NCI-H2227 treated with DMSO at 0.1 percent for 48 hours (cell line): ENCODE results near the gene USP17L25.
"Not testable (repeated sequence)": the region's sequence is repeated elsewhere in the genome, so short reads cannot be mapped to it uniquely, and the experiment has no call there.

Source experiments
- DNase-seq: peaks from one replicate; lab custom pipeline; 2025; lab: John Stamatoyannopoulos, UW

USP17L25 gene

GRCh38 chr4:9329611-9330010 lies at the start of gene USP17L25:
Gene USP17L25, plus strand, starts transcription at chr4:9329911. Its CDS starts 0 bp downstream, at chr4:9329911.
- not testable (repeated sequence) for DNase-seq

- not testable (repeated sequence) for DNase-seq
Measured at GRCh38 chr4:9324191-9324590, 5.5 kb upstream of the USP17L25 start.

GRCh38 chr4:9324865-9325264 lies 4.8 kb upstream of the USP17L25 start, which contains the start of gene USP17L24:
Gene USP17L24, plus strand, starts transcription at chr4:9325165. Its CDS starts 0 bp downstream, at chr4:9325165.
- not testable (repeated sequence) for DNase-seq

GRCh38 chr4:9334358-9334757 lies 4.6 kb downstream of the USP17L25 start, which contains the start of gene USP17L26:
Gene USP17L26, plus strand, starts transcription at chr4:9334658. Its CDS starts 0 bp downstream, at chr4:9334658.
- not testable (repeated sequence) for DNase-seq

DNA sequence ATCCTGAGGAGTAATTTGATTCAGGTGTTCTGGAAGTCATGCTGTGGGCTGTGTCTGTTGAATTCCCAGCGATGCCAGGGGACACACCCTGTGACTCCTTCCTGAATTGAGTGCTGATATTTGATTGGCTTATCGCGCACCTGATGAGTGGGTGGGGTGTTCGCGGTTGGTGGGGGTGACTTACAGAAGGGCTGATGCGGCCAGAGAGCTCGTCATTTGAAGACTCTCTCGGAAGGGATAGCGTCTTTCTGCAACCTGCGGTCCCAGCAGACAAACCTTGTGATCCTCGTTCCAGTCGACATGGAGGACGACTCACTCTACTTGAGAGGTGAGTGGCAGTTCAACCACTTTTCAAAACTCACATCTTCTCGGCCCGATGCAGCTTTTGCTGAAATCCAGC lies 9.4 kb downstream of the USP17L25 start, which contains the start of gene USP17L5:
TSS of gene USP17L5 (plus strand) at position 301 of the 400 bp plus-strand sequence. CDS start at position 301, 0 bp downstream.
- DNase-seq = not testable (repeated sequence)

DNA sequence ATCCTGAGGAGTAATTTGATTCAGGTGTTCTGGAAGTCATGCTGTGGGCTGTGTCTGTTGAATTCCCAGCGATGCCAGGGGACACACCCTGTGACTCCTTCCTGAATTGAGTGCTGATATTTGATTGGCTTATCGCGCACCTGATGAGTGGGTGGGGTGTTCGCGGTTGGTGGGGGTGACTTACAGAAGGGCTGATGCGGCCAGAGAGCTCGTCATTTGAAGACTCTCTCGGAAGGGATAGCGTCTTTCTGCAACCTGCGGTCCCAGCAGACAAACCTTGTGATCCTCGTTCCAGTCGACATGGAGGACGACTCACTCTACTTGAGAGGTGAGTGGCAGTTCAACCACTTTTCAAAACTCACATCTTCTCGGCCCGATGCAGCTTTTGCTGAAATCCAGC lies 14.1 kb downstream of the USP17L25 start, which contains the start of gene USP17L27:
TSS of gene USP17L27 (plus strand) at position 301 of the 400 bp plus-strand sequence. CDS start at position 301, 0 bp downstream.
- not testable (repeated sequence) for DNase-seq

DNA sequence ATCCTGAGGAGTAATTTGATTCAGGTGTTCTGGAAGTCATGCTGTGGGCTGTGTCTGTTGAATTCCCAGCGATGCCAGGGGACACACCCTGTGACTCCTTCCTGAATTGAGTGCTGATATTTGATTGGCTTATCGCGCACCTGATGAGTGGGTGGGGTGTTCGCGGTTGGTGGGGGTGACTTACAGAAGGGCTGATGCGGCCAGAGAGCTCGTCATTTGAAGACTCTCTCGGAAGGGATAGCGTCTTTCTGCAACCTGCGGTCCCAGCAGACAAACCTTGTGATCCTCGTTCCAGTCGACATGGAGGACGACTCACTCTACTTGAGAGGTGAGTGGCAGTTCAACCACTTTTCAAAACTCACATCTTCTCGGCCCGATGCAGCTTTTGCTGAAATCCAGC lies 18.9 kb downstream of the USP17L25 start, which contains the start of gene USP17L28:
TSS of gene USP17L28 (plus strand) at position 301 of the 400 bp plus-strand sequence. CDS start at position 301, 0 bp downstream.
- not testable (repeated sequence) for DNase-seq

GRCh38 chr4:9350866-9351265 lies 21.2 kb downstream of the USP17L25 start:
- DNase-seq = not testable (repeated sequence)

DNA sequence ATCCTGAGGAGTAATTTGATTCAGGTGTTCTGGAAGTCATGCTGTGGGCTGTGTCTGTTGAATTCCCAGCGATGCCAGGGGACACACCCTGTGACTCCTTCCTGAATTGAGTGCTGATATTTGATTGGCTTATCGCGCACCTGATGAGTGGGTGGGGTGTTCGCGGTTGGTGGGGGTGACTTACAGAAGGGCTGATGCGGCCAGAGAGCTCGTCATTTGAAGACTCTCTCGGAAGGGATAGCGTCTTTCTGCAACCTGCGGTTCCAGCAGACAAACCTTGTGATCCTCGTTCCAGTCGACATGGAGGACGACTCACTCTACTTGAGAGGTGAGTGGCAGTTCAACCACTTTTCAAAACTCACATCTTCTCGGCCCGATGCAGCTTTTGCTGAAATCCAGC lies 23.6 kb downstream of the USP17L25 start, which contains the start of gene USP17L29:
TSS of gene USP17L29 (plus strand) at position 301 of the 400 bp plus-strand sequence. CDS start at position 301, 0 bp downstream.
- not testable (repeated sequence) for DNase-seq

GRCh38 chr4:9362829-9363228 lies 33.1 kb downstream of the USP17L25 start, which contains the start of gene USP17L30:
Gene USP17L30, plus strand, starts transcription at chr4:9363129. Its CDS starts 0 bp downstream, at chr4:9363129.
- DNase-seq = not testable (repeated sequence)

DNA sequence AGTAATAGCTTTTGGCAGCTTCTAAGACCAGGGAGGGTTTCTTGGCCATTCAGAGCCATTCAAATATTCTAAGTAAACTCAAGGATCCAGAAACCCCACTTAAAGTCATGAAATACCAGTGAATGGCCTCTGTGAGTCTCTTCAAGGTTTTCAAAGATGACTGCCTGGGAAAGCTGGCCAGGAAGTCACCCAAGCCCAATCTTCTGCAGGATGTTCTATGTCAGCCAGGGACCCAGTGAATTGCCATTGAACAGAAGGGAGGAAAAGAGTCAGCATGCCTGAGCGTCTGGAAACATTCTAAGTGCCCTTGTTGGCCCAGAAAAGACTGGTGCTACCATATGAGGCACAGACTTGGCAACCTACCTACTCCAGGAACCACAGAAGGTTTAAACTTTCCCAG lies 50.2 kb downstream of the USP17L25 start:
- not testable (repeated sequence) for DNase-seq
